HG03457 (cell line): ENCODE results near the gene LSM7.
"Not testable (repeated sequence)": the region's sequence is repeated elsewhere in the genome, so short reads cannot be mapped to it uniquely, and the experiment has no call there.

Experiments
- ATAC-seq: cut with Tn5 transposase; IDR thresholded peaks from one replicate; pipeline ENCODE4 v1.9.1; 2021; ENCODE audit warnings: moderate number of reproducible peaks; ENCODE audit not compliant: unreplicated experiment

The LSM7 gene

DNA sequence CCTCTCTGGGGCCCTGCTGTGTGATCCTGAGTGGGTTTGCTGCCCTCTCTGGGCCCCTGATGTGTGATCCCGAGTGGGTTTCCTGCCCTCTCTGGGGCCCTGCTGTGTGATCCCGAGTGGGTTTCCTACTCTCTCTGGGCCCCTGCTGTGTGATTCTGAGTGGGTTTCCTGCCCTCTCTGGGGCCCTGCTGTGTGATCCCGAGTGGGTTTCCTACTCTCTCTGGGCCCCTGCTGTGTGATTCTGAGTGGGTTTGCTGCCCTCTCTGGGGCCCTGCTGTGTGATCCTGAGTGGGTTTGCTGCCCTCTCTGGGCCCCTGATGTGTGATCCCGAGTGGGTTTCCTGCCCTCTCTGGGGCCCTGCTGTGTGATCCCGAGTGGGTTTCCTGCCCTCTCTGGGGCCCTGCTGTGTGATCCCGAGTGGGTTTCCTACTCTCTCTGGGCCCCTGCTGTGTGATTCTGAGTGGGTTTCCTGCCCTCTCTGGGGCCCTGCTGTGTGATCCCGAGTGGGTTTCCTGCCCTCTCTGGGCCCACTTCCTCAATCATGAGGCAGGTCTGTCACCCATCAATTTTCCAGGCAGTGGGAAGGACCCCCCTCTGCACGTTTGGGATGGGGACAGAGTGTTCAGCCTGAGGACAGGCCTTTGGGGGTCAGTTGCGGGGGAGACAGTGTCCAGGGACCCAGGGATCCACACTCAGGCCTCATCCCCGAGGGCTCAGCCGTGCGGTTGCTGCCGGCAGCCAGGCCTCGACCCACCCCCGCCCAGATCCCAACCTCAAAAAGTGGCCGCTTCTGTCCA is 46.9 kb downstream of the LSM7 start:
- not testable (repeated sequence) for ATAC-seq

DNA sequence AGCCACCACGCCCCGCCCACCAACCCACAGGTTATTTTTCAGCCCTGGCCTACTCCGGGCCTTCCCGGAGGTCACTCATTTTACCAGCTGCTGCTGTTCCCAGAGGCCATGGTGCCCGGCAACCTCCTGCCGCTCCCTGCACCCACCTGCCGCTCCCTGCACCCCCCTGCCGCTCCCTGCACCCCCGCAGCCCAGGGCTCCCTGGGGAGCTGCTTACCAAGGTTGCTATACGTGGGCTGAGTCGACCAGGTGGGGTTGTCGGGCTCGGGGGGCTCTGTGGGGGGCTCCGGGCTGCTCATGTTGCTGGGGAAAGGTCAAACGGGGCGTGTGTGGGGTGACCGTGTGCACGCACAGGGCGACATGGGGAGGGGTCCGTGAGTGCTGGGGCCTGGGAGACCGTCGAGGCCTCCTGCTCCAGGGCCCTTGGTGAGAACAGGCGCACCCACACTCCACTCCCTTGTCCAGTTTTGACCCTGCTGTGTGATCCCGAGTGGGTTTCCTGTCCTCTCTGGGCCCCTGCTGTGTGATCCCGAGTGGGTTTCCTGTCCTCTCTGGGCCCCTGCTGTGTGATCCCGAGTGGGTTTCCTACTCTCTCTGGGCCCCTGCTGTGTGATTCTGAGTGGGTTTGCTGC is 47.6 kb downstream of the LSM7 start:
- ATAC-seq: no peak

DNA sequence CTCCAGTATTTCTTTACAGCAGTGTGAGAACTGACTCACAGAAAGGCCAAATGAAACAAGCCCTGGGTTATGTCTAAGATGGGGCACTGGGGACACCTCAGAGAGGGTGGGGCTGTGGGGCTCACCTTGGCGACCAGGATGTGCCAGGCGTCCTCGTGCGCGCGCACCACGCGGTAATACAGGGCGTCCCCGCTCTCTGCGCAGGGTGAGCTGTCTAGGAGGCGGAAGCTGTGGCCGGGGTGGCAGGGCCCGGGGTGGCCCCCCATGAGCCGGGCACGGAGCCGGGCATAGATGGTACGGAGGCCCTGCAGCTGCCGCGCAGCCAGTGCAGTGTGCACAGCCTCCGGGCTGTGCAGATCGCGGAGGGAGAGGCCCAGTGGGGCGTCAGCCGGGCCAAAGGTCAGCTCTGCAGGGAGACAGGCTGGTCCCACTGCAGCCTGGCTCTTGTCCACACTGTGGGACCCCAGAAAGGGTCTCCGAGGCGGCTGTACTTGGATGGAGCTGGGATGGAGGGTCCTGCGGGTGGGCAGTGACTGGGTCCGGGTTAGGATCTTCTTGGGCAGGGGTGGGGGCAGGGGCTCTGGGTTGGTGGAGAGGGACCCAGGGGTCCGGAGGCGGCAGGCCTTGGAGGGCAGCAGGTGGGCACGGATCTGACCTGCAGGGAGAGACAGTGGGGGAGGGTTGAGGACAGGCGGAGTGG is 49.8 kb downstream of the LSM7 start:
- ATAC-seq: no peak

DNA sequence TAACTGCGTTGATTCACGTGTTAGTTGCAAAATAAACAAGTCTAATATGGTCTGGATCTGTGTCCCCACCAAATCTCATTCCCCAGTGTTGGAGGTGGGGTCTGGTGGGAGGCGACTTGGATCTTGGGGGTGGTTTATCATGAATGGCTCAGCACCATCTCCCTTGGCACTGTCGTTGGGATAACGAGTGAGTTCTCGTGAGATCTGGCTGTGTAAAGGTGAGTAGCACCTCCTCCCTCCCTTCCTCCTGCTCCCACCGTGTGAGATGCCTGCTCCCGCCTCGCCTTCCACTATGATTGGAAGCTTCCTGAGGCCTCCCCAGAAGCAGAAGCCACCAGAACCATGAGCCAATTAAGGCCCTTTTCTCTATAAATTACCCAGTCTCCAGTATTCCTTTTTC is 51.2 kb downstream of the LSM7 start:
- no peak for ATAC-seq

DNA sequence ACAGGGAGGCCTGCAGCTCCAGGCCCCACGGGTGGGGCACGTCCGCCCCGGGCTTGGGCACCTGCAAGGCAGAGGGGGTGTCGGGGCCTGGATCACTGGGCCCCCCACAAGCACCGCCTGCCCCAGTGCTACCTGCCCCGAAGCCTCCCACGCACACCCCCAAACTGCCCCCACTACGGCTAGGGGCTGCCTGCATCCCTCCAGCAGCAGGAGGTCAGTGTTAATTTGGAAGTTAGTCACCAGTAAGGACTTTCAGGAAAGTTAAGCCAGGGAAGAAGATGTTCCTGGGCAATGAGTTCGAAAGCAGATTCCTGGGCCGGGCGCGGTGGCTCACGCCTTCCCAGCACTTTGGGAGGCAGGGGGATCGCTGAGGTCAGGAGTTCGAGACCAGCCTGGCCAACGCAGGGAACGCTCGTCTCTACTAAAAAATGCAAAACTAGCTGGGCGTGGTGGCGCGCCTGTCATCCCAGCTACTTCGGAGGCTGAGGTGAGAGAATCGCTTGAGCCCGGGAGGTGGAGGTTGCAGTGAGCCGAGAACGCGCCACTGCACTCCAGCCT is 51.9 kb downstream of the LSM7 start:
- no peak for ATAC-seq

DNA sequence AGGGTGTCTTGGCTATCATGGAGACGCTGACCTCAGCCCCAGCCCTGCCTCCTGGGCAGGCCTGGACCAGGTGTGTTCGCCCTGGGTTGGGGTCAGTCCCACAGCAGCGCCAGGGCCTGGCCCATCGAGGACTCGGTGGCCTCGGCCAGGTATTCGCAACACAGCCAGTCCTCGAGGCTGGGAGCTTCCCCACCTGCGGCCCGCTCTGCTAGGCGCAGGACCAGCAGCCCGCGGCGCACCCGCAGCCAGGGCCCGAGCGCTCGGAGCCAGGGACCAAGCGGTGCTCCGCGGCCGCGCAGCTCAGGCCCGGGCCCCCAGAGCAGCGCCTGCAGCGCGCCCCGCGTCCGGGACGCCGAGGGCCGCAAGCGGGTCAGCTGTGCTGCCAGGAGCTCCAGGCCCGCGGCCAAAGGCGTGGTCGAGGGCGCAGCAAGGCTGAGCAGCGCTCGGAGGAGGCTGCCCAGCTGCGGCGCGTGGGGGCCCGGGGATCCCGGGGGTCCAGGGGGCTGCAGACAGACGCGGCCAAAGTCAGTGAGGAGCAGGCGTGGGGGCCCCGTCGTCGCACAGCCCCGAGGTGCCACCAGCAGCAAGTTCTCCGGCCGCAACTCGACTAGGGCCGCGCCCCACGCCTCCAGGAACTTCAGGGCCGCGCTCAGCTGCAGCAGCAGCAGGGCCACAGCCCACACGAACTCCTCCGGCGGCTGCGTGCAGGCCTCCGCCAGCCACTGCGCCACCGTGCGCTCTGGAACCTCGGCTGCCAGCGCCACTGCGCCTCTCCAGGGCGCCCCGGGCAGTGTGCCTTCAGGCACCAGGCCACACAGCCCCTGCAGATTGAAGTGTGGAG is 52.6 kb downstream of the LSM7 start:
- no peak for ATAC-seq

DNA sequence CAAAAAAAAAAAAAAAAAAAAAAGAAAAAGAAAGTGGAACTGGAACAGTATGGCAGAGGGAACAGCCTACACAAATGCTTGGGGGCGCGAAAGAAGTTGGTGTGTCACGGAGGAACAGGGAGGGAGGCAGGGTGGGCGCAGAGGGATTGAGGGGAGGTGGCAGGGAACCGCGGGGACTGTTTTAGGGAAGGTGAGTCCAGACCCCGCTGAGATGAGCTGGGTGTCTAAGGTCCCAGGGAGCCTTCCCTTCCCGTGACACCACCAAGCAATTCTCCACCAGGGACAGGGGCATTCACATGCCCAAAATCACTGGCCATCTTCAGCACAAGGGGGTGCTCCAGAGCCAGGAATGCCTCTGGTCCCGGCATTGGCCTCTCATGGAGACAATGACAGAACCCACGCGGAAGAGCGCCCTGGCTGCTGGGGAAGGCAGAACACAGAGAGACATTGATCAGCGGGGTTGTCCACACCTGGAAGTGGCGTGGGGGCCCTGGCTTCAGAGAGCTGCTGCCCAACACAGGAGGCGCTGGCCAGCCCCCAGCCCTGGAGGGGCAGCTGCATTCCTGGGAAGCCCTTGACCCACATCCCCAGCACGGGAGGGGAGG is 53.4 kb downstream of the LSM7 start:
- ATAC-seq: no peak

DNA sequence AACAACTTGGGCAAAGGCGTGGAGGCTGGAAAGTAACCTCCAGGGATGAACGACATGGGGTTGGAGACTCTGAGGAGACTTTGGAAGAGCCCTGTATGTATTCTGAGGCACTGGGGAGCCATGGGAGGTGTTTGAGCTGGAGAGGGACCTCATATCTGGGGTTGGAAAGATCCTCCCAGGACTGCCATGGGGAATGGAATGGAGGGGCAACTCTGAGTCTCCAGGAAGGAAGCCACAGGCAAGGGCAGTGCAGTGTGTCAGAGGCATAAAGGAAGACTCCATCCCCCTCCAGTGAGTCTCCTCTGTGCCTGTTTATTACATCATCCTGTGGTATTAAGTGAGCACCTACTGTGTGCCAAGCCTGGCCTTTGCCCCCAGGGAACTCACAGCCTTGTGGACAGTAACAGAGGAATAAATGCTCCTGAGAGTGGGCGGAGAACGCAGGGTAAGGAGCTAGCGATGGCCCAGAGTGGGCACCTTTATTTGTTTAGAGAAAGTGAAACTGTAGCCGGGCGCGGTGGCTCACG is 54.1 kb downstream of the LSM7 start:
- no peak for ATAC-seq

DNA sequence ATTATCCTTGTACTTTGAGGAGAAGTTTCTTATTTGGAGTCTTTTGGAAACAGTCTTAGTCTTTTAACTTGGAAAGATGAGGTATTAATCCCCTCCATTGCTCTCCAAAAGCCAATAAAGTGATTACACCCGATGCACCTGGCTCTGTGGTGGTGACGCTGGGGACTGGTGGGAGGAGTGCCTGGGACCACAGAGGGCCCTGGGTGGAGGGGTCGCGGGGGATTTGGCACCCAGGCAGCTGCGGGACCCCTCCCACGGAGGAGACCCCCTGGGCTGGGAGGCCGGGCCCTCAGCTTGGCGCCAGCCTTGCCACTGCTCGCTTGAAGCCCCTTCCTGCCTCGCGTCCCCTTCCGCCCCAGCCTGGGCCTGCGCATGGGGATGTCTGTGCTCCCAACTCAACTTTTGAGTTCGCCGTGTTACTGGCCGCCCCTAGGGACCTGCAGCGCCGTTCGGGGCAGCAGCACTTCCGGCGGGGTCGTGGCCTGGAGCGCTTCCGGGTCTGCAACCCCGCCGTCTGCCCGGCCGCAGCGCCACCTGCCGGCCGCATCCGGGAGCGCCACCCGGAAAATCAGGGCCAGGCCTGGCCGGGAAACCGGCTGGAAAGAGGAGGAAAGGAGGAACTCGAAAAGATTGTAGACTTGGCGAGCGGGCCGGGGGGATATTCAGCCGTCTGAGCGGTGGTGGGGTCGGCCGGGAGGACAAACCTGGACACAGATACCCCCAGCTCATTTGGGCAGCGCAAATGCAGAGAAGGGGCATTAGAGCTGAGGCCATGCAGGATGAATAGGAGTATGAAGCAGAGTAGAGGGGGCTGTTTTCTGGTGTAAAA is 54.8 kb downstream of the LSM7 start:
- no peak for ATAC-seq
